Adrenal gland (tissue), 12 donors: Measurements from ENCODE around the gene IQSEC1. TPM values are rescaled to one million over a fixed set of nuclear protein-coding genes. Genes with fewer than 3 reads are reported as not detected.

Source experiments
- DNase-seq, 7 donors: peaks; one replicate each; pipeline ENCODE4 v3.0.0-alpha.2; 2019 to 2020
- H3K27ac ChIP-seq, 5 donors: fragments of 200-600 bp; sonication (generic) in 4 of 5; 1 replicate in 3 of 5; 2 replicates in 2 of 5; pipeline versions ENCODE4 v1.5.1 to v1.8.0; 2016 to 2020; ENCODE audit warnings: mild to moderate bottlenecking in 1 of 5
- H3K27me3 ChIP-seq: fragments of 200-600 bp; 2 replicates; pipeline ENCODE4 v1.8.0; 2021
- H3K36me3 ChIP-seq, 2 donors: fragments of 200-600 bp; replicated peaks in 1 of 2; 1 replicate in 1 of 2; 2 replicates in 1 of 2; pipeline versions ENCODE4 v1.5.1 to v1.8.0; 2018 to 2022
- H3K4me1 ChIP-seq, 2 donors: fragments of 200-600 bp; replicated peaks in 1 of 2; 1 replicate in 1 of 2; 2 replicates in 1 of 2; pipeline versions ENCODE4 v1.5.1 to v1.8.0; 2018 to 2021
- H3K4me3 ChIP-seq, 4 donors: fragments of 200-600 bp; sonication (generic) in 3 of 4; one replicate each; pipeline ENCODE4 v1.5.1; 2016 to 2018
- H3K9me3 ChIP-seq, 3 donors: fragments of 200-600 bp; sonication (generic) in 1 of 3; replicated peaks in 1 of 3; 1 replicate in 2 of 3; 2 replicates in 1 of 3; pipeline versions ENCODE4 v1.5.1 to v1.8.0; 2016 to 2021
- POLR2A ChIP-seq, 2 donors: fragments of 450-650 bp; IDR thresholded peaks; one replicate each; pipeline ENCODE4 v1.6.1; 2017; ENCODE audit warnings: antibody characterized with exemption in 2 of 2, mild to moderate bottlenecking in 2 of 2, moderate library complexity in 1 of 2
- WGBS, 4 donors: extraction: QIAGEN DNeasy Blood & Tissue Kit in 2 of 4; methylation state at CpG; one replicate each; pipeline versions ENCODE4 v1.1.5 to v1.1.7; 2013 to 2017; 5-methylcytosine and 5-hydroxymethylcytosine counted together
- intact Hi-C, 2 donors: fragments of 100-400 bp; cut with DNase I; formaldehyde crosslinking; loops; one replicate each; pipeline versions ENCODE4 v1.14.1 to v1.15.0; 2022 to 2023
- polyA plus RNA-seq, 3 donors: library from polyadenylated mRNA; stranded (reverse); fragments of 200-250 nt in 2 of 3; fragments of 350-450 nt in 1 of 3; fragmentation: Illumina TruSeq in 1 of 3; extraction: RNeasy Lipid Tissue Mini Kit (QIAGEN cat#74804) in 1 of 3; gene quantifications; one replicate each; pipeline ENCODE4 v1.2.3, GENCODE V29; 2013 to 2014
- total RNA-seq, 9 donors: library from RNA; depleted of rRNA in 4 of 9; stranded (reverse); fragments of >200 nt in 4 of 9; fragments of 120-200 nt in 1 of 9; fragmentation: NEBNext Ultra II Directional in 1 of 9; extraction: Animal tissue kit (Norgen Biotek cat#: 25700) in 1 of 9; gene quantifications; one replicate each; pipeline versions ENCODE4 v1.1.0 to v1.2.4, GENCODE V29; 2013 to 2023
- TF ChIP-seq, protein P1 (sequence below), 6 experiments: fragments of 450-650 bp in 4 of 6; fragments of 200-600 bp in 2 of 6; sonication (generic) in 1 of 6; IDR thresholded peaks; 1 replicate in 5 of 6; 2 replicates in 1 of 6; pipeline versions ENCODE4 v1.5.1 to v1.8.0; 2016 to 2021; ENCODE audit warnings: antibody characterized with exemption in 6 of 6, mild to moderate bottlenecking in 2 of 6, moderate library complexity in 1 of 6
- donor health status: healthy with polysubstance abuse.
- donor health status: Bipolar disorder and iron deficiency.
- donor health status: DM: yes; HTN: yes; CAD: no.
- donor health status: DM: no; HTN: no; CAD: no.
- donor health status: DM: no; HTN: no; CAD: no.
- donor health status: DM: yes; HTN: yes; CAD: no.

The IQSEC1 gene
- total and polyA plus RNA-seq, 12 donors = 24.4 to 133 (median 94.2) TPM

DNA sequence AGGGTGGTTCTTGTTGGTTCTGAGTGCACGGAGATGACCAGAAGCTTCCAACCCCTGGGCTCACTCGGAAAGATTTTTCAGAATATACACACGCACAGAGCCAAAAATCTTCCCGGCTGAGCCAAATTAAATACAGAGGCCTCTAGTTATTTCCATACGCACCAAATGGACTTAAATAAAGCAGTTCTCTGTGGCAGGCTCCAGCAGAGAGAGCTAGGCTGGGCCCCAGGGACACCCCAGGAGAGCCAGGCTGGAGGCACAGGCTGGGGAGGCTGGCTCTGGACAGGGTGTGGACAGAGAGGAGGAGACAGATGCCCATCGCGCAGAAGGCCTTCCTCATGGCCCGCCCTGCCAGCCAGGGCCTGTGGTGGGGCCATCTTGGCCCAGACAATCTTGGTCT is 115.9 kb downstream of the IQSEC1 start:
- TF ChIP-seq, protein P1, sequence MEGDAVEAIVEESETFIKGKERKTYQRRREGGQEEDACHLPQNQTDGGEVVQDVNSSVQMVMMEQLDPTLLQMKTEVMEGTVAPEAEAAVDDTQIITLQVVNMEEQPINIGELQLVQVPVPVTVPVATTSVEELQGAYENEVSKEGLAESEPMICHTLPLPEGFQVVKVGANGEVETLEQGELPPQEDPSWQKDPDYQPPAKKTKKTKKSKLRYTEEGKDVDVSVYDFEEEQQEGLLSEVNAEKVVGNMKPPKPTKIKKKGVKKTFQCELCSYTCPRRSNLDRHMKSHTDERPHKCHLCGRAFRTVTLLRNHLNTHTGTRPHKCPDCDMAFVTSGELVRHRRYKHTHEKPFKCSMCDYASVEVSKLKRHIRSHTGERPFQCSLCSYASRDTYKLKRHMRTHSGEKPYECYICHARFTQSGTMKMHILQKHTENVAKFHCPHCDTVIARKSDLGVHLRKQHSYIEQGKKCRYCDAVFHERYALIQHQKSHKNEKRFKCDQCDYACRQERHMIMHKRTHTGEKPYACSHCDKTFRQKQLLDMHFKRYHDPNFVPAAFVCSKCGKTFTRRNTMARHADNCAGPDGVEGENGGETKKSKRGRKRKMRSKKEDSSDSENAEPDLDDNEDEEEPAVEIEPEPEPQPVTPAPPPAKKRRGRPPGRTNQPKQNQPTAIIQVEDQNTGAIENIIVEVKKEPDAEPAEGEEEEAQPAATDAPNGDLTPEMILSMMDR (IDR thresholded peaks at IDR 0.05) = no peak
- TF ChIP-seq POLR2A (IDR thresholded peaks at IDR 0.05) = no peak
- Histone ChIP-seq H3K4me1 (peaks cover 54 to 84% of the 10 kb centered on the region in 2 donors), H3K4me3 (no peak overlapping the region), H3K36me3 (no peaks in the 10 kb centered on the region), H3K27me3 (no peaks in the 10 kb centered on the region), H3K27ac (peak overlapping the region in 3 of 5 donors; percentile 42 to 68 (median 60)), H3K9me3 (no peaks in the 10 kb centered on the region)
- intact Hi-C loops = no loop called here
- WGBS, 4 donors = 50 to 79% (median 69%) methylated on average over 8 of the region's 8 CpGs
- DNase-seq = no peak

GRCh38 chr3:12956316-12956660 is 116.9 kb downstream of the IQSEC1 start:
- TF ChIP-seq, protein P1 (IDR thresholded peaks at IDR 0.05) = no peak
- TF ChIP-seq POLR2A (IDR thresholded peaks at IDR 0.05) = no peak
- intact Hi-C loops = no loop called here
- Histone ChIP-seq H3K4me3 (no peak overlapping the region), H3K4me1 (peaks cover 46 to 74% of the 10 kb centered on the region in 2 donors), H3K27ac (peak overlapping the region in 2 of 5 donors; percentile 71 to 73), H3K9me3 (no peaks in the 10 kb centered on the region), H3K36me3 (no peaks in the 10 kb centered on the region), H3K27me3 (no peaks in the 10 kb centered on the region)
- 84 to 90% (median 86%) methylated on average over 5 of the region's 5 CpGs for WGBS, 4 donors
- no peak for DNase-seq

- TF ChIP-seq POLR2A (IDR thresholded peaks at IDR 0.05) = no peak
- TF ChIP-seq, protein P1 (IDR thresholded peaks at IDR 0.05) = no peak
- intact Hi-C loops = no loop called here
- Histone ChIP-seq H3K4me1 (peaks cover 41 to 69% of the 10 kb centered on the region in 2 donors), H3K9me3 (no peaks in the 10 kb centered on the region), H3K27ac (peak overlapping the region in 4 of 5 donors; percentile 30 to 73 (median 59)), H3K27me3 (no peaks in the 10 kb centered on the region), H3K36me3 (no peaks in the 10 kb centered on the region), H3K4me3 (no peak overlapping the region)
- DNase-seq = no peak
- WGBS, 4 donors = 75 to 89% (median 79%) methylated on average over 11 to 14 of the region's 14 CpGs
These were observed 117.4 kb downstream of the IQSEC1 start for GRCh38 chr3:12955651-12956315.

DNA sequence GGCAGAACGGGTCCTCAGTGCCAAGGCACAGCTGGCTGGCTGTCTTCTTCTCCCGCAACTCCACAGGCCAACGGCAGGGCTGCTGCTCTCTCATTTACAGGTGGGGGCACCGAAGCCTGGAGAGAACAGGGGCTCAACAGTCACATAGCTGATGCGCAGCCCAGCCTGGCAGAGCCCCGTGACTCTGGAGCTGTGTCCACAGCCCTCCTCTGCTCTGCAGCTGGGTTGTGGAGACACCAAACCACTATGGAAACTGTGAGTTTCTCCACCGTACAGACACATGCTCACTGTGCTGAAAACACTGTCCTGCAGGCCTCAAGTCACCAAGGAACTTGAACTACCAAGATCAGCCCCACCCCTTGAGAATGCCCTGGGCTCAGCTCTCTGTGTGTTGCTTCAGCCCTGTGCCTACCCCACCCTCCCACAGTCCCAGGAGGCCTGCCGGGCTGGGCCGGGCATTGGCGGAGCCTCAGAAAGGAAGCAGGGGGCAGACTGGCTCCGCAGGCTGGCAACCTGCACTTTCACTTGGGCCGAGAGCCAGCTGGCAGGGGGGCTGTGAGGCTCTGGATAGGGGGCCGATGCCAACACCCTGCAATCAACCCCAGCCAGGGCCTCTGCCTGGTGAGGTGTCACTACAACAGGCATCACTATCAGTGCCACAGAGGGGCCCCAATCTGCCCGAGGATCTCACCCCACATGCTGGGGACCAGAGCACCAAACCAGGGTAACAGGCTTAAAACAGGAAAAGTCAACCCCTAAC is 118.2 kb downstream of the IQSEC1 start:
- Histone ChIP-seq H3K36me3 (no peaks in the 10 kb centered on the region), H3K27ac (peak overlapping the region in 4 of 5 donors; percentile 30 to 73 (median 59)), H3K4me1 (peaks cover 34 to 64% of the 10 kb centered on the region in 2 donors), H3K4me3 (no peak overlapping the region), H3K27me3 (no peaks in the 10 kb centered on the region), H3K9me3 (no peaks in the 10 kb centered on the region)
- TF ChIP-seq, protein P1 (IDR thresholded peaks at IDR 0.05) = peak in 2 of 6 experiments; percentile 20 to 22
- peak in 1 of 2 donors; percentile 10 for TF ChIP-seq POLR2A (IDR thresholded peaks at IDR 0.05)
- peak; percentile 68 to 86 (median 84) for DNase-seq
- WGBS, 4 donors = 11 to 33% (median 30%) methylated on average over 1 to 14 of the region's 14 CpGs
- intact Hi-C loops = no loop called here
